ENCODE results near the gene SLC6A9.

Gene SLC6A9

DNA sequence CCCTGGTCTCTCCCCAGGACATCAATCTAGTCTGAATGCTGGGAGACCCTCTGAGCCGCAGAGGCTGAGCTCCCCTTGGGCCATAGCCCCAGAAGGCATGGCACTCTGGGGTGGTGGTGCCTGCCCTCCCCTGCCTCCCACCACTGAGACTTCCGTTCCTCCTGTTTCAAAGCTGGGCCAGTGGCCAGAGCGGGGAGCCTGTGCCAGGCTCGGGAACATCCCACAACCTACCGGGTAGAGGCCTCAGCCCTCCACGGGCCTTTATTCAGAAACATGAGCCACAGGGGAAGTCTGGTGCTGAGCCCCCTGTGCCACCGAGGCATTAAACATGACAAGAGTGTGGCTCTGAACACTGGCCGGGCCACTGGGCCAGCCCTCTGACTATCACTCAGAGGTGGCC, 31.8 kb downstream of the SLC6A9 start:
- ChIA-PET CTCF (interaction anchor here (1.1 to 11.3 kb wide), 4 partner anchors 12 to 236 kb away, joined by 4 to 313 read pairs (median 5); no protein-coding TSS in a partner anchor), POLR2A (no interaction called here)
- no peak for DNase-seq (ENCODE audit: low read depth, low spot score)
- H3K4me3 ChIP-seq (ENCODE audit: low read depth, low read length), result no peak overlapping the region
- TF ChIP-seq, protein P1, sequence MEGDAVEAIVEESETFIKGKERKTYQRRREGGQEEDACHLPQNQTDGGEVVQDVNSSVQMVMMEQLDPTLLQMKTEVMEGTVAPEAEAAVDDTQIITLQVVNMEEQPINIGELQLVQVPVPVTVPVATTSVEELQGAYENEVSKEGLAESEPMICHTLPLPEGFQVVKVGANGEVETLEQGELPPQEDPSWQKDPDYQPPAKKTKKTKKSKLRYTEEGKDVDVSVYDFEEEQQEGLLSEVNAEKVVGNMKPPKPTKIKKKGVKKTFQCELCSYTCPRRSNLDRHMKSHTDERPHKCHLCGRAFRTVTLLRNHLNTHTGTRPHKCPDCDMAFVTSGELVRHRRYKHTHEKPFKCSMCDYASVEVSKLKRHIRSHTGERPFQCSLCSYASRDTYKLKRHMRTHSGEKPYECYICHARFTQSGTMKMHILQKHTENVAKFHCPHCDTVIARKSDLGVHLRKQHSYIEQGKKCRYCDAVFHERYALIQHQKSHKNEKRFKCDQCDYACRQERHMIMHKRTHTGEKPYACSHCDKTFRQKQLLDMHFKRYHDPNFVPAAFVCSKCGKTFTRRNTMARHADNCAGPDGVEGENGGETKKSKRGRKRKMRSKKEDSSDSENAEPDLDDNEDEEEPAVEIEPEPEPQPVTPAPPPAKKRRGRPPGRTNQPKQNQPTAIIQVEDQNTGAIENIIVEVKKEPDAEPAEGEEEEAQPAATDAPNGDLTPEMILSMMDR (IDR thresholded peaks at IDR 0.05; ENCODE audit: insufficient read depth, low read length, missing control alignments), result no peak

DNA sequence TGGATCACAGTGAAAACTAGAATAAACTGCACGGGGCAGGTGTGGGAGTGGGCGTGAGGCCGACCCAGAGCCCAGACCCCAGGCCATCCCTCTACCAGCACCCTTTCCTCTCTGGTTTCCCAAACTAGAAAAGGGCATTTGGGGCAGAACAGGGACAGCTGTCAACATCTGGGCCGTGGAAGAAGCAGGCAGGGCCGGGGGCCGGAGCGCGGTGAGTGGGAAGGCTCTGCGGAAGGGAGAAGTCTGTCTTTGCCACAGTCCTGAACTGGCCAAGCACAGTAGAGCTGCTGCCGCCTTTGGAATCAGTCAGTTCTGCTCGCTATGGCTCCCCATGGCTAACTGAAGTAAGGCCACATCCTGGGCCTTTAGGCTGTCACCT, 33.3 kb downstream of the SLC6A9 start:
- POLR2A ChIA-PET, result no interaction called here
- TF ChIP-seq, protein P1 (IDR thresholded peaks at IDR 0.05; ENCODE audit: insufficient read depth, low read length, missing control alignments), result no peak
- CTCF ChIA-PET, result interaction anchor here (11.3 kb wide), 1 partner anchor 47 kb away, joined by 313 read pairs; no protein-coding TSS in a partner anchor
- DNase-seq (ENCODE audit: low read depth, low spot score), result no peak
- H3K4me3 ChIP-seq (ENCODE audit: low read depth, low read length), result no peak overlapping the region

DNA sequence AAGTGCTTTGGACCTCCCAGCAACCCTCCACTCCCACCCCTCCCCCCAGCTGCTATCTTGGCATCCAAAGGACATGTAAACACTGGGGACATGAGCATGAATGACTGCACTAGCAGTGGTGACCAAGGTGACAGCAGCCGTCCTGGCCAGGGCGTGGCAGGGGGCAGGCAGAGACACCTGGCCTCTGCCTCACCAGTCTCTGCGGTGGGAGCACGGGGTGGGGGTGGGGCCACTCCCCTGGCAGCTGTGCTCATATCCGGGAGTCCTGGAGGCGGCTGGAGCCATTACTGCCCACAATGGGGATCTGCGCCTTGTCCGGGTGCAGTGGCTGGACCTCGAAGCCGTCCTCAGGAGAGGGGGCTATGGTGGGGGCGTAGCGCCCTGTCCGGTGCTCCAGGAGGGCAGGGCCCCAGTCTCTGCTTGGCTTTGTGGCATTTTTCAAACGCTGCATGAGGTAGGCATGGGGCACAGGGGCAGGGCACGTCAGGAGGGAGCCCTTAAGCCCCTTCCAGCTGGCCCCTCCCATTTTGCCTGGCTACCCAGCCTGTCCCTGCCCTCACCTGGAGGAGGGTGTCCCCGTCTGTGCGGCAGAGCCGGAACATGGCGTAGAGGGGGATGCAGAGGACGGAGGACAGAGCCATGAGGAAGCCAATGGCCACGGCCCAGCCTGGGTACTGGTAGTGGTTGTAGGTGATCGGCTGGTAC, 33.8 kb downstream of the SLC6A9 start:
- CTCF ChIA-PET, result interaction anchor here (0.8 kb wide), 1 partner anchor 9 kb away, joined by 3 read pairs; no protein-coding TSS in a partner anchor
- POLR2A ChIA-PET, result no interaction called here
- TF ChIP-seq, protein P1 (IDR thresholded peaks at IDR 0.05; ENCODE audit: insufficient read depth, low read length, missing control alignments), result no peak
- no peak overlapping the region for H3K4me3 ChIP-seq (ENCODE audit: low read depth, low read length)
- no peak for DNase-seq (ENCODE audit: low read depth, low spot score)

DNA sequence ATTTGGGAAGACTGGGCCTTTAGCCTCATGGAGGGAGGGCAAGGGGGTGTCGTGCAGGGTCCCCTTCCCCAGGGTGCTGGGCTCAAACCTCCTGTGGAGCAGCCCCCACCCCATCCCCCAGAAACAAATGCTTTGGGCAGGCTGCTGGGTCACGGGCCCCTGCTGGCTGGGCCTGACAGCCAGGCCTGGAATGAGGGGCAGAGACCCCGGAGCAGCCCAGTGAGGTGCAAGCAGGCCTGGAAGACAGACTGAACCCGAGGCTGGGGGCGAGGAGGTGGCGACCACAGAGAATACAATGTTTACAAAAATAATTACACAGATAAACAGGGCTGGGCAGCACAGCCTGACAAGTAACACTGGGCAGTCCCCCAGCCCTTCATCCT, 34.5 kb downstream of the SLC6A9 start:
- ChIA-PET CTCF (interaction anchor here (0.8 kb wide), 1 partner anchor 9 kb away, joined by 3 read pairs; no protein-coding TSS in a partner anchor), POLR2A (no interaction called here)
- no peak for DNase-seq (ENCODE audit: low read depth, low spot score)
- TF ChIP-seq, protein P1 (IDR thresholded peaks at IDR 0.05; ENCODE audit: insufficient read depth, low read length, missing control alignments), result no peak
- H3K4me3 ChIP-seq (ENCODE audit: low read depth, low read length), result no peak overlapping the region

DNA sequence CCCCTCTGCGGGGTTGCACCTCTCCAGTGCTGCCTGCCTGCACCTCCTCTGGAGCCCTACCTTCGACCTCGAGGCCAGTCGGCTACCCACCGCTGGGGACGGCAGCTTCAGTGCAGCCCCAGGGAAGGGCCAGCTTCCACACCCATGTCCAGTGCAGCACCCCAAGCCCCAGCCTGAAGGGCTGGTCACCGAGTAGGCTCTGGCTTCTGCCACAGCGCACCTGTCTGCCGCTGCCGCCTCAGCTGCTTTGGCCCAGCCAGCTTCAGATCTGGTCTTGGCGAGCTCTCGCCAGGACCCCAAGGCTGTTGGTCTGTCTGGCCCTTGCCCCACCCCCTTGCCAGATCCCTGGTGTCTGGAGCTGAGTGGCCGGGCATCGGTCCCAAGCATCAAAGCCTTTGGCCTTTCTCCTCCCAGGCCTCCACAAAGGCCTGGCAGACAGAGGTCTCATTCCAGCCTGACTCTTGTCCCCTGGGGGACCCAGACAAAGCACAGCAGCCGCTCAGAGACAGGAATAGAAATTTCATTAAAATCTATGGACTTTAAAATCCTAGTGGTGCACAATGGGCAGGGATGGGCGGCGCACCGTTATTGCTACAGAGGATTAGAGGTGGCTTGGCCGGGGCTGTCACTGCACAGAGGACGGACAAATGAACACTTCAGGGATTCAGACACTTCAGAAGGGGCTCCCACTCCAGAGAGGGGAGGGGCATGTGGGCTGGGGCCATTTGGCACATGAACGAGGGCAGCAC, 35.1 kb downstream of the SLC6A9 start:
- POLR2A ChIA-PET, result interaction anchor here (0.9 kb wide), 1 partner anchor 233 kb away, joined by 3 read pairs; no protein-coding TSS in a partner anchor
- CTCF ChIA-PET, result interaction anchor here (1.3 to 9.3 kb wide), 2 partner anchors 9 to 15 kb away, joined by 5 to 103 read pairs; no protein-coding TSS in a partner anchor
- no peak overlapping the region for H3K4me3 ChIP-seq (ENCODE audit: low read depth, low read length)

More for the DNA sequence above, 35.1 kb downstream of the SLC6A9 start:
- TF ChIP-seq, protein P1 (IDR thresholded peaks at IDR 0.05; ENCODE audit: insufficient read depth, low read length, missing control alignments), result no peak
- DNase-seq (ENCODE audit: low read depth, low spot score), result no peak
